Upper lobe of left lung (tissue), 4 donors: ENCODE data around the gene FMO3.

Experiments
- POLR2A ChIP-seq, 4 donors: fragments of 450-650 bp; IDR thresholded peaks; one replicate each; pipeline ENCODE4 v1.5.1; 2016 to 2017; ENCODE audit warnings: antibody characterized with exemption in 4 of 4, mild to moderate bottlenecking in 2 of 4
- POLR2AphosphoS5 ChIP-seq, 2 donors: sonication (generic); formaldehyde crosslinking; IDR thresholded peaks; one replicate each; pipeline ENCODE4 v1.5.1; 2017; ENCODE audit warnings: antibody characterized with exemption in 2 of 2

DNA sequence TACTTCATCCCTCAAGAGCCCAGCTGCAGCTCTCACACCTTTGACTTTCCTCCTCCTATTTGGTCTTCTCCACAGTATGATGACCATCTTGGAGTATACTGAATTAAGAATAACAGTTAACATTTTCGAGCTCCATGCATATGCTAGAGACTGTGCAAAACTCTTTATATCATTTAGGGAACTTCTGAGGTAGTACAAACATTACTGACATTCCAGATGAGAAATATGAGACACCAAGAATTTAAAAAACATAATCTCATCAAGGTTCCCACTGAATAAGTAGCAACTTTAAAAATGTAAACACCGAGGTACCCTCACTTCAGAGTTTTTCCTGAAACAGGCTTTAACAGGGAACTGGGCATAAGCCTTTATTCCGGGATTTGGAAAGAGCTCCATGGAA is 22.7 kb downstream of the FMO3 start:
- no peak for TF ChIP-seq POLR2A (IDR thresholded peaks at IDR 0.05)
- no peak for TF ChIP-seq POLR2AphosphoS5 (IDR thresholded peaks at IDR 0.05)
